Smooth muscle cell of the brain vasculature (primary cell): ENCODE results near the gene SEL1L.
A peak's percentile ranks its signal among the peaks of the same experiment; 100 is the strongest.
"Not testable (repeated sequence)": the region's sequence is repeated elsewhere in the genome, so short reads cannot be mapped to it uniquely, and the experiment has no call there.

Experiments used
- DNase-seq: peaks from one replicate; pipeline ENCODE4 v3.0.0-alpha.2; 2012; ENCODE audit warnings: low read depth, low spot score

SEL1L gene

DNA sequence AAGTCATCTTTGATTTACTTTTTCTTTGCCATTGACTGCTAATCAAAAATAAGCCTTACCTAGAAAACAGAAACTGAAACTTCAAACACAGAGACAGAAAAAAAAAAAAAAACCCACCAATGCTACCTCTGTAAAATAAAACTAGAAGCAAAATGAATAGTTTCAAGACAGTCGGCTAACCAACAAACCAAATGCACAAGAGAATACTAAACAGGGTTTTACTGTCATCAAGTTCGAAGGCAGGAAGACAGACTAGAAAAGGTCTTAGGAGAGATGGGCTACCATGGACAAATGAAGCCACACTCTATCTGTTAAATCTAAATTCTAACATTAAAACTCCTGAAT is 59.5 kb downstream of the SEL1L start:
- DNase-seq = no peak

DNA sequence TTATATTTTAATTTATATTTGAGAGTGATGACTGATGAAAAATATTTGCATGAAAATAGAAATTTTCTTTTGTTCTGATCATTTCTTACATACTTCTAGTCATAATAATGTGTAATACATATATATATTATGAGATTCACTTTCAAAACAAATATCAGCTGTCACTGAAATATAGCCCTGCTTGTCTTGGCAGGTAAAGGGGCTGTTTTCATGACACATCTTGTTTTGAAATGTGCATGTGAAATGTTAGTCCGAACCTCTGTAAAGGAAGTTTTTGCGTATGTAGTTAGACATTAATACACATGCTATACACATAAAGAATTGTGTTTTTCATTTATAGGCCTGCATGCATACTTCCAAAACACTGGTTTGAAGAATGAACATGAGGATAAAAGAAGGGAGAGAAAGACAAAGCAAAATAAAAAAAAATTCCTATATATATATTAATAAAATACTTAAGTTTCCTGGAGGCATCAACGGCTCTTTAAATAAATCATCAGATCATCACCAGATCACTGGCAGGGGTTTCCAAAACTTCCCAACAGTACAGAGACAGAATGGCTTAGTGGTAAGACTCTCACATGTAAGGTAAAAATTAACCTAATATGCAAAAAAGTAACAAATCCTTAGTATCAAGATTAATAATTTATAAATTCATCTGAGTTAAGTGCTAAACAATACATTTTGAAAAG is 60.1 kb downstream of the SEL1L start:
- DNase-seq = no peak

DNA sequence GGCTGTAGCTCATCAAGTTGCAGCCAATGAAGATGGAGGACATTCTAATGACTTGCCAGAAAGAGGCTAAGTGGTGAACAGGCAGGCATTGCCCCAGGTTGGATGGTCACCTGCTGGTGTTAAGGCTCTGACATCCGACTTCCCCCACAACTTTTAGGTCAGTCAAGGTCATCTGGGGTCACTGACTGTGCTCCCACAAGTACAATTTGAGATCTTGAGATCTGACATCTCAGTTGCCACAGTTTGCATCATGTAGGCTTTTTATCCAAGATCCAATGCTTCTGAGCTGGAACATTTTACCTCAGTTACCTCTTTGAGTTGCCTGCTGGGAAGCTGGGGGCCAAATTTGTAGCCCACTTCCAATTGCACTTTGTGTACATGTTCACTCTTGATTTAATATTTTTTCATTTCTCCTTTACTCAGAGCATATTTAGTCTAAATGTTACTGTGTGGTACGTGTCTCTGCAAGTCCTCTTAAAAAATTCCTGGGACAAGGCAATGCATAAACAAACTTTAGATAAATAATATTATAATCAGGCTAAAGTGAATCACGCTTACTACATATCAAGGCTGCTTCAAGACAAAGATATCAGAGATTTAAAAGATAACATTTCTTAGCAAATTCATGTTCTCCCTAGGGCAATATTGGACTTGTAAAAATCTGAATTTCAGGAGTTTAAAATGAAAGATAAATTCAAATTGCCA is 61.4 kb downstream of the SEL1L start:
- DNase-seq = no peak

DNA sequence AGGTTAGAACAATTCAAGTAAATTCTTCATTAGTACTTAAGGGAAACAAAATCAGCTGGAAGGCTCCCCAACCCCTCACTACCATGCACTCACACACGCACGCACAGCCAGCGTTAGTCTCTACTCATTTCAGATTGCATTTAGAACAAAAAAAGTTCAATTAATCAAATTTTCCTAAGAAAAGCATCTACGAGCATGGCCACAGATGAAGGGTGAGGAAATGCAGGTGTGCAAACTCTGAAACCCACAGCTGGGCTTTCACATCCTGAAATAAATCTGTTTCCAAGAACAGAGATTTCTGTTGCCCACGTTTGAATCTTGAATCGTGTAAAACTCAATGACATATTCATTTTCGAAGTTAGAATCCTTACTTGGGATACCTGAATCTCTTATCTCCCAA is 62.6 kb downstream of the SEL1L start:
- no peak for DNase-seq

DNA sequence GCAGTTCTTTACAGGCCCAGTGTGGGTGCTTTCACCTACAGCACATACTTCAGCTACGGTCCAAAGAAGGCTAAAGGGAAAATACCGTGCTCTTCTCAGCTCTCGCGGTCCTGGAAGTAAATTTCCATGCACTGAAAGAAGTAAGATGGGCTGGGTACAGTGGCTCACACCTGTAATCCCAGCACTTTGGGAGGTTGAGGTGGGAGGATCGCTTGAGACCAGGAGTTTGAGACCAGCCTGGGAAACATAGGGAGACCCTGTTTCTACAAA is 63.2 kb downstream of the SEL1L start:
- DNase-seq = not testable (repeated sequence)

DNA sequence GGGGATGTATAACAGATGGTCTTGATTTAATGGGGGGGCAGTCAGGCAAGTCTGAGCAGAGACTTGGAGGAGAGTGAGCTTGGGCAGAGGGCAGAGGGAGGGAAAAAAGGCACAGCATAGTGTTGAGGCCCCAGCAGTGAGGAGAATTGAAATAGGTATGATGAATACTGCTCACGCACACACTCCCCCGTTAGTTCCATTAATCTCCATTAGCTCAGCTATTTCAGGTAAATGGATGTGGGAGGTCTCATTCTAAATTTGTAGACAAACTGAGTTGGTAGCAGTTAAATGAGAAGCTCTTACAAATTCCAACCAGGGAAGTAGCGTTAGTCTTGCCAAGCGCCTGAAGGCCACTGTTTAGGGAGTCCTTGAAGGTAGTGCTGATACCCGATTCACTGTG is 66.8 kb downstream of the SEL1L start:
- DNase-seq = no peak

DNA sequence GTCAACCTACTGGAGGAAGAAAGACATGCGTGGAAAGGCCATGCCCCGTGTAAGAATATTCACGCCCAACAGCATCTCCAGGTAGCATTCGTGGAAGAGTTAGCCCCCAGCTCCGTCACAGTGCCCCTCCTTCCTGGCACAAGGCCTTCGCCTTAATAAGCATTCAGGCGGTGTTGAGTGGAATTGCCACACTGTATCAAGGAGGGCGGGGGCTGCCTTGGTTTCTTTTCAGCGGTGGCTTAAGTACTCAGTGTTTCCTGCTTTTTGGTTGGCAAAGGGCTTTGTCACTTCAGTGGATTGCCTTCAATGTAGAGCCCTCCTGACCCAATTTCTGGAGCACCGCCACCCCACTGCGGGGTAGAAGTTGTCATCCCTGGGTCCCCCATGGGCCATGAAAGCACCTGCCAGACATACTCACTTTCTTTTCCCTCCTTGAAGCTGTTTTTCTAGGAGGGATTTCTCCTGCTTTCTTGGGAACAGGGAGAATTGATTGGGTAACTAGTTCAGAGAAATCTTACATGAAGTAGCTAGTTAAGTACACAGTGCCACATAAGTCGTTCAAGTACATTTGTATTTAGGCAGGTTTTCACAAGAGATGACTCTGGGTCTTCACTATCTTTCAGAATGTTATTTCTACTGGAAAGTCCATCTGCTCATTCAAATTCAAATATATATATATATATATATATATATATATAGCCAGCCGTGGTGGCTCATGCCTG is 68.0 kb downstream of the SEL1L start:
- DNase-seq = no peak

DNA sequence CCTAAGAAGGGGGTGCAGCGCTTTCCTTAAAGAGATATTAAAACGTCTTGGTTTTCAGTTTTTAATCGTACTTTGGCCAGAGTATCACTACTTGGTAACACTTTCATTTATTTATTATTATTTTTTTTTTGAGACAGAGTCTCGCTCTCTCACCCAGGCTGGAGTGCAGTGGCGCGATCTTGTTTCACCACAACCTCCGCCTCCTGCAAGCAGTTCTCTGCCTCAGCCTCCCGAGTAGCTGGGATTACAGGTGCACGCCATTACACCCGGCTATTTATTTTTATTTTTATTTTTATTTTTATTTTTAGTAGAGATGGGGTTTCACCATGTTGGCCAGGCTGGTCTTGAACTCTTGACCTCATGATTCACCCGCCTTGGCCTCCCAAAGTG is 68.7 kb downstream of the SEL1L start:
- DNase-seq = not testable (repeated sequence)

DNA sequence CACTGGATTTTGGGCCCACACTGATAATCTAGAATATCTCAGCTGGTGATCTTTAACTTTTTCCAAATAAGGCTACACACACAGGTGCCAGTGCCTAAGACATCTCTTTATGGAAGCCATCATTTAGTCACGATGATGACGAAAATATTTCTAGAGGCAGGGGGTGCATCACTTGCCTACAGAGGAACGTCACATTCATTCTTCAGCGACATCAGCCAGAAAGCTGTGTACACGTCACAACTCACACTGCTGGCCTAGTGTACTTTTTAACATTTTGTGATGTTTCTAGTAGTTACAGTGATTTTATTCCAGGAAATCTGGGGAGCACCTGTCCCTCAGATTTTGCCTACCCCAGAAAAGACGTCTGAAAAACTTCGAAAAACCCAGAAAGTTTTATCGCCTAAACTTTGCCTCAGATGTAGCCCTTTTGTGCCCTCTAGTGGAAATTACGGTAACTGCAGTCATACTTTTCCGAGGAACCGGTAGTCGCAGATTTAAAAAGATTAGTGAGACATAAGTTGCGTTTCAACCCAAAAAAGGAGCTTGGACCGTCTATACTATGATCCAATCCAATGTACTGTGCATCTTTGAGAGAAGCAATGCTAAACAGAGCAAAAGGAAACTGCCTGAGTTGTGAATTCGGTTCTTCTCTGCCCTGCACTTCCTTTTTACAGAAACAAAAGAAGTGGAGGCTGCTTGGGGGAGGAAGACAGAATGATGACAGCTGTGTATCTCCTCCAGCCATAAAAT is 69.2 kb downstream of the SEL1L start:
- DNase-seq = peak; percentile 43

DNA sequence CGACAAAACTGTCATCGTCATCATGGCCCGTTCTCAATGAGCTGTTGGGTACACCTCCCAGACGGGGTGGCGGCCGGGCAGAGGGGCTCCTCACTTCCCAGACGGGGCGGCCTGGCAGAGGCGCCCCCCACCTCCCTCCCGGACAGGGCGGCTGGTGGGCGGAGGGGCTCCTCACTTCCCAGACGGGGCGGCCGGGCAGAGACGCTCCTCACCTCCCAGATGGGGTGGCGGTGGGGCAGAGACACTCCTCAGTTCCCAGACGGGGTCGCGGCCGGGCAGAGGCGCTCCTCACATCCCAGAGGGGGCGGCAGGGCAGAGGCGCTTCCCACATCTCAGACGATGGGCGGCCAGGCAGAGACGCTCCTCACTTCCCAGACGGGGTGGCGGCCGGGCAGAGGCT is 71.3 kb downstream of the SEL1L start:
- not testable (repeated sequence) for DNase-seq

DNA sequence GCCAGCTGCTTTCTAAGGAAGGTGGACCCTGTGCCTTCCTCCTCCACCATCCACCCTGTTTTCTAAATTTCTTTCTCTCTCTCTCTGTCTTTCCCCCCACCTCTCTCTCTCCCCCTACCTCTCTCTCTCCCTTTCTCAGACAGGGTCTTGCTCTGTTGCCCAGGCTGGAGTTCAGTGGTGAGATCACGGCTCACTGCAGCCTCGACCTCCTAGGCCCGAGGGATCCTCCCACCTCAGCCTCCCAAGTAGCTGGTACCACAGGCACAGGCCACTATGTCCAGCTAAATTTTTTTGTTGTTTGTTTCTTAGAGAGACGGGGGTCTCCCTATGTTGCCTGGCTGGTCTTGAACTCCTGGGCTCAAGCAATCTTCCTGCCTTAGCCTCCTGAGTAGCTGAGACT is 73.7 kb downstream of the SEL1L start:
- DNase-seq = no peak

DNA sequence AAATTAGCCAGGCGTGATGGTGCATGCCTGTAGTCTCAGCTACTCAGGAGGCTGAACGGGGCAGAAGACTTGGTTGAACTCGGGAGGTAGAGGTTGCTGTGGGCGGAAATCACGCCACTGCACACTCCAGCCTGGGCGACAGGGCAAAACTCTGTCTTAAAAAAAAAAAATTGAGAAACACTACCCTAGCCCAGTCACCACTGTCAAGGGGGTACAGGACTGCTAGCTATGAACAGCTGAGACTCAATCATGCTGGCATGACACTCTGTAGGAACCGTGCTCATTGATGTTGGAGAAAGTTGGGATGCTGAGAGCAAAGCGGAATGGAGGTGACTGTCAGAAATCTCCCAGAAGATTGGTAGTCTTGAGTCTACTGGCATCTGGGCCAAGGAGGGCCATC is 75.3 kb downstream of the SEL1L start:
- DNase-seq = no peak

DNA sequence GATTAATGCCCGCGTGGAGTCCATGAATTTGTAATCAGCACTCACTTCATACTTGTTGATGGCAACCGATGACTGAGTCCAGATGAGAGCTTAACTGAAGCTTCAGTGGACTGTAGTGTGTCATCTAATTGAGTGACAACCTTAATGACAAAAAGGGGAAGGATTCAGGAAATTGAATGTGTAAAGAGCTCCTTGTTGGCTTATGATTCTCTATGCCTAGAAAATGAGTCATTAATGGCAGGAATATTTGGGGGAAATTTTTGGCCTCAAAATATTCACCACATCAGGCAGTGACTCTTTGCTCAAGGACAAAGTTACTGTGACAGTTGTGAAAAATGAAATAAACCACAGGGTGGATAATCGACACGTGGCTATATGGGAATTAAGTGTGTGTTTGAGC is 78.3 kb downstream of the SEL1L start:
- no peak for DNase-seq

DNA sequence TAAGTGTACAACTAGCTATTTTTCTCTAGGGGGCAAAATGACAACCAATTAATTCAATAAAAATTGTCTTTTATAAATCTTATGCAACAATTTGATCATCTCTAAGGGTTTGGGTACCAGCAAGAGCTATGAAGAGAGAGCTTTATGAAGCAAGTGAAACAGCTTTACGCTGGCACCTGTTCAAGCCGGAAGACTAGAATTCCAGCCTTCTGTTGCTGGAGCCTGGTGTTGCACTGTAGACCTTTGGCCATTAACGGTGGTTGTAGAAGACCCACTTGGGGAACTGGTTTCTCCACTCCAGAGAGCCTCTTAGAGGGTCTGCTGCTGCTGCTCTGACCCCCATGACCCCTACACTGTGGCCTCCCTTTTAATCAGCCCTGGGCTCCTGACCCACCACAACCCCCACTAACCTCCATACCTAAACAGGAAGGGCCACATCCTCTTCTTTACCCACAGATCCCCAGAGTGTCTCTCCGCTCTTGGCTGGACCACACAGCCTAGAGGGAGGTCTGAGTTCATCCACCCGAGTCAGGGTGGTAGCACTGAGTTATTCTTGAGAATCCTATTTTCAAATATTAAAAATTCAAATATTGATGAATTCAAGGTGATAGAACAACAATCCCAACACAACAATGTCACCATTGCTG is 79.0 kb downstream of the SEL1L start:
- no peak for DNase-seq

DNA sequence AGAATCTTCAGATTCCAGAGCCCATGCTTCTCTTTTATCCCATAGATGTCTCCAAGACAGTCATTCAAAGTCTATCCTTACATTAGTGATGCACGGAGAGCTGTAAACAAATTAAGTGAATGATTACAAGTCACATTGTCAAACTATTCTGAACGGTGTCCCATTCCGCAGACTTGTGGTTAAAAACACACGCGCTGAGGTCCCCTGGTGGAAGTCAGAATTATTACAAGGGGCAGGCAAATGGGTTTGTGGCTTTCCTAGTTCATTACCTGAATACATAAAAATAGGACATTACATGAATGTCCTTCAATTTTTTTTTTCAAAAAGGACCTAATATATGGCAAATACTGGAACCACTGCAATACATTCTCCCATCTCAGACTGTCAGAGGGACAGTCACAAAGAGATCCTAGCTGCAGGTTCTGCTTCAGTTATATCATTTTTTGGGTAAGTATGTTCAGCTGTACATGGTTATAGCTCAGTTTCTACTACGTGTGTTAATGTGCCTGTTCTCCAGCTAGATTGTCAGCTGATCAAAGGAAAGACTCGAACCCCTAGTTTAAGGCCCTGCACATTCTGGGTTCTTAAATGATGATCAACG is 80.4 kb downstream of the SEL1L start:
- DNase-seq = peak; percentile 17

DNA sequence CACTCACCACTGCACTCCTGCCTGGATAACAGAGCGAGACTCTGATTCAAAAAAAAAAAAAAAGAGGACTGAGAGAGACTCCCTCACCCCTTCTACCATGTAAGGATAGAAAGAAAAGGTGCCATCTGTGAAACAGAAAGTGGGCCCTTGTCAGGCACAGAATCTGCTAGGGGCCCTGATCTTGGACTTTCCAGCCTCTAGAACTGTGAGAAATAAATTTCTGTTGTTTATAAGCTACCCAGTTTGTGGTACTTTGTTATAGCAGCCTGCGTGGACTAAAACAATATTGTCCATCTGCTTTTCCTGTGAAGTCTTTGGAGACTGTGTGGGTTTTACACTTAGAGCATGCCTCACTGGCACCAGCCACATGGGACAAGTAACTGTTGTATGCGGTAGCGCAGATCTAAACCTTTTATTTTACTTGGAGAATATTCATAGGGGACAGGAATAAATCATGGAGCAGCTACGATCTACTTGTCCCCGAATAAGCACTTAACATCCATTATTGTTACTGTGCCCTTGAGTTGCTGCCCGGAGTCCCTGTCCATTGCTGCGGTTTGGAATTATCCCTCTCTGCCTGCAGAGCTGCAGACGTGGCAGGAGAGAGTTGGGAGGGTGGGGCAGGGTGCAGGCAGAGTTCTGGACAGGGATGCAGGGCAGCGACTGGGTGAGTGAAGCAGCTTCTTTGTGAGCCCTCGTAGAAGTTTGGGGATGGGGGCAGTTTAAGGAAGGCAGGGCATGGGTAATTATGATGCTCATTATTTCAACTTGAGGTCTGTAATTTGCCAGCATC is 81.1 kb downstream of the SEL1L start:
- DNase-seq = no peak

DNA sequence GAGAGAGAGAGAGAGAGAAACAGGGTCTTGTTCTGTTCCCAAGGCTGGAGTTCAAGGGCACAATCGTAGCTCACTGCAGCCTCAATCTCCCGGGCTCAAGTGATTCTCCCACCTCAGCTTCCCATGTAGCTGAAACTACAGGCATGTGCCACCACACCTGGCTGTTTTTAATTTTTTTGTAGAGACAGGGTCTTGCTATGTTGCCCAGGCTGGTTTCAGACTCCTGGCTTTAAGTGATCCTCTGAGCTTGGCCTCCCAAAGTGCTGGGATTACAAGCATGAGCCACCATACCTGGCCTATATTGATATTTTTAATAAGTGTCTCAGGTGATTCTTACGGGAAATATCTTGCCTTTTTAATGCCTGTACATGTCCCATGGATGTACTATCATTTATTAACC is 82.7 kb downstream of the SEL1L start:
- DNase-seq = no peak

DNA sequence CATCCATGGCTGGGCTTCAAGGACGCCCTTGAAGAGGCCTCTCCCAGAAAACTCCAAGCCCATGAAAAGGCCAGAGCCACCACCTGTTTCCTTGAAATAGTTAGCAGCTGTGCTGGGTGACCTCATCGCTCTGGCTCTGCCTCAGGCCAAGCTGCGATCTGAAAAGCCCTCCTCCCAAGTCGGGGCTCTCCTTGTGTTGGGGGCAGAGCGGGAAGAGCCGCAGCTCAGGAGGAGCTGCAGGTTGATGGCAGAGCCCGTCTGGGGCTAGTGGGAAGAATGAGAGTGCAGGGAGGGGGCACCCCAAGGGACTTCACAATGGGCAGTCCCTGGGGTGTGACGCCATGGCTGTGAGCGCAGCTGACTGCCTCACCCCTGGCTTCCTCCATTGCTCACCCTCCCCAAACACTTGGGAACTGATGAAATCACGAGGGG is 83.5 kb downstream of the SEL1L start:
- DNase-seq = no peak

DNA sequence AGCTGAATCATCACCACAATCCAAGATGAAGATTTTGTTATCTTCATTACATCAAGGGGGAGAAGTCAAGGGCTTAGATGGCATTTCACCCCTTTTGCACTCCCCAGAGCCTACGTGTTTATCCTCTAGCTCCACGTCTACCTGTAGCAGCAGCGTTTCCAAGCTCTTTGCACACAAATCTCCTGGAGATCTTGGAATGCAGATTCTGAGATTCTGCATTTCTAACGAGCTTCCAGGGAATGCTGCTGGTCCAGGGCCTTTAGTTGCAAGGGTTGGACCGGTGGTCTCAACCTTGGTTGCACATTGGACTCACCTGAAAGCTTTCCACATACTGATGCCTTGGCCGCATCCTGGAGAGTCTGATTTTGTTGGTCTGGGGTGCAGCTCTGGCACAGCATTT is 84.1 kb downstream of the SEL1L start:
- DNase-seq = no peak

DNA sequence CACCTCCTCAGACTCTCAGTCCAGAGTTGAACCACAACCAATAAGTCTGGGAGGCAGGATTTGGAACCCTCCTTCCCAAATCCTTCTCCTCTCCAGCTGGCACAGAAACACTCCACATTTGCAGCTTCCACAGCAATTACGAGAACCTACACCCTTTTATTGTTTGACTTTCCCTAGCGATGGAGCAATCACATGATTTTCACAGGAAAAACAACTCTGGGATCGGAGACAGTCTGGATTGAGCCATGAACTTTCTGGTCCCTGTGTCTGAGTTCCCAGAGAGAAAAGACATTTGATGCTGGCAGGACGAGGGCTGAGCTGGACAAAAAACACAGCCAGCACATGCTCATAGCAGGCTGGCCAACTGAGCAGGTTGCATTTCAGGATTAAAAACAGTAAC is 84.5 kb downstream of the SEL1L start:
- no peak for DNase-seq
